ENCODE data around the gene TAL1.
"Not testable (repeated sequence)": the region's sequence is repeated elsewhere in the genome, so short reads cannot be mapped to it uniquely, and the experiment has no call there.

TAL1 gene

DNA sequence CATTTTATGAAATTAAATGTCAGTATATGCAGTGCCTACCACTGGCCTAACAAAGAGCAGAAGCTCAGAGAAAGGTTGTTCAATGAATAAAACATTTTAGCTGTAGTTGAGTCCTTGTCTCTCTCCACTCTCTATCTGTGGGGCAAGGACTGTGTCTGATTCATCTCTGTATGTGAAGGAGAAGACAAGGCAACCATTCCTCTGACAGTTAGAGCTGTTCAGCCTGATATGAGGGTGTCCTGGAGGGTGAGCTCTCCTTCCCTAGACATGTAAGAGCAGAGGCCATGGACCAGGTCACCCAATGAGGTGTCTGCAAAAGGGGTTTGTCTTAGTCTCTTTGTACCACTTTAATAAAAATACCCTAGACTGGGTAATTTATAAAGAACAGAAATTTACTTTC, 37.7 kb downstream of the TAL1 start:
- no peak for TF ChIP-seq CTCF (conservative IDR thresholded peaks at IDR 0.05)
- H3K27ac ChIP-seq: no peak overlapping the region

- not testable (repeated sequence) for H3K27ac ChIP-seq
Observed at GRCh38 chr1:47193496-47193895, 38.5 kb downstream of the TAL1 start.

GRCh38 chr1:47192458-47193384, 39.3 kb downstream of the TAL1 start:
- peak overlapping the region; percentile 31; the same call in 1 of the 2 replicates for H3K27ac ChIP-seq
- TF ChIP-seq CTCF (conservative IDR thresholded peaks at IDR 0.05): peak; percentile 96

DNA sequence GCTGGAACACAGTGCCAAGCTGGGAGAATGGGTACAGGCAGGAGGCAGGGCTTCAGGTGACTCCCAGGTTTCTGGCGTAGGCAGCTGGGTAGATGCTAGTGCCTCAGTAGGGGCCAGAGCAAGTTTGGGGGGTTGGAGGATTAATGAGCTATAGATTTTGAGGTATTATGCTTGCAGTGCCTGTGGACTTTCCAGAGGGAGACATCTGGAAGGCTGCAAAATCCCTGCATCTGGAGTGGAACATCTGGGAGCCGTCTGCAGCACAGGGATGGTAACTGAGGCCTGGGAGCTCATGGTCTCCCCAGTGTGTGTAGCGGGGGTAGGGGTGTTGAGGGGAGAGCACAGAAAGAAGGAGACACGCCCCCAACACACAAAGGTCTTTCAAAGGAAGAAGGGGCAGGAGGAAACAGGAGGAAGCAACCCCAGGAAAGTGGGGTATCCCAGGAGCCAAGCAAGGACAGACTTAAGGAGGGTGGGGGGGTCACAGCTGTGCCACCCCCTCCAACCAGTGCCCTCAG, 40.0 kb downstream of the TAL1 start:
- H3K27ac ChIP-seq: no peak overlapping the region; the same call in 1 of the 2 replicates

GRCh38 chr1:47190857-47191256, 41.2 kb downstream of the TAL1 start:
- no peak overlapping the region for H3K27ac ChIP-seq
- no peak for TF ChIP-seq CTCF (conservative IDR thresholded peaks at IDR 0.05)

More for the DNA sequence above, 40.0 kb downstream of the TAL1 start:
- TF ChIP-seq CTCF (conservative IDR thresholded peaks at IDR 0.05): no peak

GRCh38 chr1:47190509-47190855, 41.5 kb downstream of the TAL1 start:
- TF ChIP-seq CTCF (conservative IDR thresholded peaks at IDR 0.05): no peak
- H3K27ac ChIP-seq: no peak overlapping the region

- TF ChIP-seq CTCF (conservative IDR thresholded peaks at IDR 0.05): no peak
- no peak within 1 kb of the TSS for H3K27ac ChIP-seq
Observed at GRCh38 chr1:47189844-47190508, 42.0 kb downstream of the TAL1 start, which contains the start of gene PDZK1IP1. TSS of gene PDZK1IP1 (minus strand) at chr1:47190036. CDS start at chr1:47189932, 104 bp downstream.
